ENCODE results near the gene IRF2.

The IRF2 gene

GRCh38 chr4:184462724-184463123 lies 11.6 kb downstream of the IRF2 start (continued):
- TF ChIP-seq CREB5 (CRISPR knock-in tag; IDR thresholded peaks at IDR 0.05; ENCODE audit: low read depth), result no peak
- TF ChIP-seq PPARA (CRISPR knock-in tag; IDR thresholded peaks at IDR 0.05; ENCODE audit: borderline replicate concordance), result no peak
- TF ChIP-seq ARNTL (CRISPR knock-in tag; IDR thresholded peaks at IDR 0.05; ENCODE audit: borderline replicate concordance, low read depth), result no peak
- no peak for TF ChIP-seq ESRRG (CRISPR knock-in tag; IDR thresholded peaks at IDR 0.05)
- no peak for TF ChIP-seq SNAI2 (CRISPR knock-in tag; IDR thresholded peaks at IDR 0.05)
- no peak for TF ChIP-seq ISL1 (CRISPR knock-in tag; IDR thresholded peaks at IDR 0.05)
- no peak for TF ChIP-seq PATZ1 (CRISPR knock-in tag; IDR thresholded peaks at IDR 0.05; ENCODE audit: borderline replicate concordance)
- TF ChIP-seq ZFP30 (CRISPR knock-in tag; IDR thresholded peaks at IDR 0.05), result no peak
- TF ChIP-seq ZC3H10 (CRISPR knock-in tag; IDR thresholded peaks at IDR 0.05), result no peak
- no peak for TF ChIP-seq RARB (CRISPR knock-in tag; IDR thresholded peaks at IDR 0.05)
- no peak for TF ChIP-seq TOX (CRISPR knock-in tag; IDR thresholded peaks at IDR 0.05; ENCODE audit: borderline replicate concordance)
- no peak for TF ChIP-seq OSR1 (CRISPR knock-in tag; IDR thresholded peaks at IDR 0.05)
- TF ChIP-seq ZNF70 (CRISPR knock-in tag; IDR thresholded peaks at IDR 0.05), result no peak

GRCh38 chr4:184461711-184462441 lies 12.5 kb downstream of the IRF2 start:
- no peak for ATAC-seq
- TF ChIP-seq ZNF8 (CRISPR knock-in tag; IDR thresholded peaks at IDR 0.05) (no peak), PPARA (CRISPR knock-in tag; IDR thresholded peaks at IDR 0.05; ENCODE audit: borderline replicate concordance) (no peak), ESRRG (CRISPR knock-in tag; IDR thresholded peaks at IDR 0.05) (no peak), ZC3H10 (CRISPR knock-in tag; IDR thresholded peaks at IDR 0.05) (no peak), ZNF70 (CRISPR knock-in tag; IDR thresholded peaks at IDR 0.05) (no peak), ARNTL (CRISPR knock-in tag; IDR thresholded peaks at IDR 0.05; ENCODE audit: borderline replicate concordance, low read depth) (no peak), RARB (CRISPR knock-in tag; IDR thresholded peaks at IDR 0.05) (no peak), ZNF565 (CRISPR knock-in tag; conservative IDR thresholded peaks at IDR 0.05; ENCODE audit: low read depth) (no peak)

GRCh38 chr4:184460499-184461285 lies 13.7 kb downstream of the IRF2 start:
- ATAC-seq, result no peak
- no peak for TF ChIP-seq SNAI2 (CRISPR knock-in tag; IDR thresholded peaks at IDR 0.05)
- no peak for TF ChIP-seq RARB (CRISPR knock-in tag; IDR thresholded peaks at IDR 0.05)
- no peak for TF ChIP-seq TOX (CRISPR knock-in tag; IDR thresholded peaks at IDR 0.05; ENCODE audit: borderline replicate concordance)
- no peak for TF ChIP-seq ZFP3 (CRISPR knock-in tag; IDR thresholded peaks at IDR 0.05)
- TF ChIP-seq CSDC2 (CRISPR knock-in tag; IDR thresholded peaks at IDR 0.05), result no peak
- TF ChIP-seq POU6F1 (CRISPR knock-in tag; IDR thresholded peaks at IDR 0.05; ENCODE audit: borderline replicate concordance, low read depth), result no peak
- TF ChIP-seq ESRRG (CRISPR knock-in tag; IDR thresholded peaks at IDR 0.05), result no peak
- no peak for TF ChIP-seq ZNF8 (CRISPR knock-in tag; IDR thresholded peaks at IDR 0.05)
- TF ChIP-seq OSR1 (CRISPR knock-in tag; IDR thresholded peaks at IDR 0.05), result no peak
- no peak for TF ChIP-seq TCF4 (CRISPR knock-in tag; IDR thresholded peaks at IDR 0.05; ENCODE audit: borderline replicate concordance)
- TF ChIP-seq ISL1 (CRISPR knock-in tag; IDR thresholded peaks at IDR 0.05), result no peak
- TF ChIP-seq BACH2 (CRISPR knock-in tag; IDR thresholded peaks at IDR 0.05; ENCODE audit: borderline replicate concordance), result no peak
- no peak for TF ChIP-seq TSHZ2 (CRISPR knock-in tag; IDR thresholded peaks at IDR 0.05)
- no peak for TF ChIP-seq ZNF565 (CRISPR knock-in tag; conservative IDR thresholded peaks at IDR 0.05; ENCODE audit: low read depth)
- TF ChIP-seq ZNF70 (CRISPR knock-in tag; IDR thresholded peaks at IDR 0.05), result no peak
- no peak for TF ChIP-seq ZFP30 (CRISPR knock-in tag; IDR thresholded peaks at IDR 0.05)
- TF ChIP-seq PATZ1 (CRISPR knock-in tag; IDR thresholded peaks at IDR 0.05; ENCODE audit: borderline replicate concordance), result no peak
